Activated T-helper 1 cell treated with anti-CD3 and anti-CD28 coated beads, Interleukin-2, amount 50 U/mL, for 16 hours (primary cell): ENCODE results near the gene SAMD15.
"Not testable (repeated sequence)": the region's sequence is repeated elsewhere in the genome, so short reads cannot be mapped to it uniquely, and the experiment has no call there.

Source experiments
- DNase-seq, 2 donors: peaks; one replicate each; pipeline ENCODE4 v3.0.0-alpha.2; 2020; ENCODE audit warnings: low read depth in 1 of 2, low spot score in 1 of 2

SAMD15 gene

GRCh38 chr14:77375164-77375950 is 1.8 kb upstream of the SAMD15 start:
- no peak for DNase-seq

- DNase-seq: no peak
Measured at GRCh38 chr14:77375973-77376770, 1.0 kb upstream of the SAMD15 start.

DNA sequence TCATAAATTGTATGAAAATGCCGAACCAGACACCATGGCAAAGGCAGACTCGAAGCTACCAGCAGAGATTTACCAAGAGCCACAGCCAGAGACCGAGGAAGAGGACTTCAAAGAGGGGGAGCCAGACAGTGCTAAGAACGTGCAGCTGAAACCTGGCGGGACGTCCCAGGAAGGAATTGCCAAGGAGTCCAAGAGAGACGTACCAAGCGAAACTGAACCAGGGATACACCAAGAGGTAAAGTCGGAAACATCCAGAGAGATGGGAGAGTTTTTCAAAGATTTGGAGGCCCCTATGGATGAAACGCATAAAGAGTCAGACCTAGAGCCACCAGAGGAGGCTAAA is 294 bp downstream of the SAMD15 start:
- DNase-seq: no peak

GRCh38 chr14:77378701-77379100 is 1.5 kb downstream of the SAMD15 start:
- no peak for DNase-seq

DNA sequence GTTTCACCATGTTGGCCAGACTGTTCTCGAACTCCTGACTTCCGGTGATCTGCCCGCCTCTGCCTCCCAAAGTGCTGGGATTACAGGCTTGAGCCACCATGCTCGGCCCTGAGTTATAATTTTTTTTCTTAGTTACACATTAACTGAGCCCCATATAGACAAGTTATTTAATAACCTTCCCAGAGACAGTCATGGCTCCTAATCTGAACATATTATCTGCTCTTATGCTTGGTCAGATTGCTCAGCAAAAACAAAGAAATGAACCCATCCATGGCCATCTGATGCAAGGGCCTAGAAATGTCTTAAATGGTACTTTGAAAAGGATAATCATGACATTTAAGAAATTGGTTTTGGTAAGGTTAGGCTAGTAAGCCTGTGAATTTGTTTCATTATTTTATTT is 13.0 kb downstream of the SAMD15 start:
- no peak for DNase-seq

DNA sequence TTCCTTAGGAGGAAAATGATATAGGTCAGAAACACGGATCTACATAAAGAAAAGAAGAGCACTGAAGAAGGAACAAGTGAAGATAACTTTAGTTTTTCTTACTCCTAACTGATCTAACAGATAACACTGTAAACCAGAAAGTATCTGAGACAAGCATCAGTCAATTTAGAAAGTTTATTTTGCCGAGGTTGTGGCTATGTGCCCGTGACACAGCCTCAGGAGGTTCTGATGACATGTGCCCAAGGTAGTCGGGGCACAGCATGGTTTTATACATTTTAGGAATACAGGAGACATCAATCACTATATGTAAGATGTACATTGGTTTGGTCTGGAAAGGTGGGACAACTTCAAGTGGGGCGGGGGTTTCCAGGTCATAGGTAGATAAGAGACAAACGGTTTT is 23.0 kb downstream of the SAMD15 start:
- DNase-seq: no peak

DNA sequence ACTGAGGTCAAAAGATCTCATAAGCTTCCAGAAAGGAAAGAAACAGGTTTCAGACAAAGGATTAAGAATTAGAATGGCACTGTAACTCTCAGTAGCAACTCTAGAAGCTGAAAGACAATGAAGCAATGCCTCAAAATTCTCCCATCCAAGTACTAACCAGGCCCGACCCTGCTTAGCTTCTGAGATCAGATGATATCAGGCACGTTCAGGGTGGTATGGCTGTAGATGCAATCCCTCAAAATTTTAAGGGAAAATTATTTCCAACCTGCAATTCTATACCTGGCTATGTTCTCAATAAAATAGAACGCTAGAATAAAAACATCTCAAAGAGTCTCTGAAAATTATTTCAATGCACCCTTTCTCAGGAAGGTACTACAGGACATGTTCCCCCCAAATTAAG is 26.6 kb downstream of the SAMD15 start:
- no peak for DNase-seq

GRCh38 chr14:77406086-77406485 is 28.9 kb downstream of the SAMD15 start:
- DNase-seq: no peak

DNA sequence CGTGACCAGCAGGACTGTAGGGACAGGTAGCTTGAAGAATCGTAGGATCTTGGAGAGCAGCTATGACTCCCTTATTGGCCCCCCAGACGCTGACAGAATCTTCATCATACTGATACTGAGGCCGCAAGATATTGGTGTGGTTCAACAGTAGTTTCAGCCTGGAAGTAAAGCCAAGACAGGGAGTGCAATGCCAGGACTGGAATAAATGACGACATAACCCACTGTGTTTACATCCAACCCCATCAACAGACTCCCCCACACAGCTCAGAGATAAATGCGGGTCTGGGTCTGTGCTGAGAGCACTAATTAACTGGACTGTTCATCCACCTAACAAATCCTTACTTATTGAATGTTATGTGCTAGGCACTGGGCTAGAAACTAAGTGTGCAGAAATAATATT is 29.5 kb downstream of the SAMD15 start:
- no peak for DNase-seq

DNA sequence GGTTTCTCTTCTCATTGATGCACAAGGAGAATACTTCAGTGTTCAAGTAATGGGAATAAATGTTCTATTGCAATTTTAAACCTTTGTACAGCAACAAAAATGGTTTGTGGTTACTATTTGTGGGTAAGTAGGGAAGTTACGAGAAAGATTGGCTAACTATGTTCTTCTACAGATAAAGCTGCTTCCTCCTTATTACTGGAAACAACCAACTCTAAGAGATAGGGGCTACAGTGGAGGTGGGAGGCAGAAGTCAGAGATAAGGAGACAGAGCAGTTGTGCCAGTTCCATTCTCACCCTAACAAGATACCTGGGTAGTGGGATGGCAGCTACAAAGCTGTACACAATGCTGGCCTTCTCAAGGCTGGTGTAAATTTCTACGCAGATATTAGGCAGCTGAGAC is 30.0 kb downstream of the SAMD15 start:
- no peak for DNase-seq

DNA sequence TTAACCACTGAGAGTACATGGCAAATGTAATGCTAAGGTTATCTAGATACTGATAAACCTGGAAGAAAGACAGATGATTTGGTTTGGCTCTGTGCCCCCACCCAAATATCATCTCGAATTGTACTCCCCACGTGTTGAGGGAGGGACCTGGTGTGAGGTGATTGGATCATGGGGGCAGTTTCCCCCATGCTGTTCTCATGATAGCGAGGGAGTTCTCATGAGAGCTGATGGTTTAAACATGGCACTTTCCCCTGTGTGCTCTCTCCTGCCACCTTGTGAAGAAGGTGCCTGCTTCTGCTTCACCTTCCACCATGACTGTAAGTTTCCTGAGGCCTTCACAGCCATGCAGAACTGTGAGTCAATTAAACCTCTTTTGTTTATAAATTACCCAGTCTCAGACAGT is 32.0 kb downstream of the SAMD15 start:
- no peak for DNase-seq

DNA sequence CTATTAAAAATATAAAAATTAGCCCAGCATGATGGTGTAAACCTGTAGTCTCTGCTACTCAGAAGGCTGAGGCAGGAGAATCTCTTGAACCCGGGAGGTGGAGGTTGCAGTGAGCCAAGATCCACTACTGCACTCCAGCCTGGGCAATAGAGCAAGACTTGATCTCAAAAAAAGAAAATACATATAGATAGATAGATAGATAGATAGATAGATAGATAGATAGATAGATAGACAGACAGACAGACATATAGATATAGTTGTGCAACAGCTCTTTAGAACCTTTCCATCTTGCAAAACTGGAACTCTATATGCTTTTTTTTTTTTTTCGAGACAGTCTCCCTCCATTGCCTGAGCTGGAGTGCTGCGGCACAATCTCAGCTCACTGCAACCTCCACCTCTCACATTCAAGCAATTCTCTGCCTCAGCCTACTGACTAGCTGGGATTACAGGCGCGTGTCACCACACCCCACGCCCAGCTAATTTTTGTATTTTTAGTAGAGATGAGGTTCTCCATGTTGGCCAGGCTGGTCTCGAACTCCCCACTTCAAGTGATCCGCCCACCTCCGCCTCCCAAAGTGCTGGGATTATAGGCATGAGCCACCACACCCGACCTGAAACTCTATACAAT is 38.3 kb downstream of the SAMD15 start:
- DNase-seq: not testable (repeated sequence)

DNA sequence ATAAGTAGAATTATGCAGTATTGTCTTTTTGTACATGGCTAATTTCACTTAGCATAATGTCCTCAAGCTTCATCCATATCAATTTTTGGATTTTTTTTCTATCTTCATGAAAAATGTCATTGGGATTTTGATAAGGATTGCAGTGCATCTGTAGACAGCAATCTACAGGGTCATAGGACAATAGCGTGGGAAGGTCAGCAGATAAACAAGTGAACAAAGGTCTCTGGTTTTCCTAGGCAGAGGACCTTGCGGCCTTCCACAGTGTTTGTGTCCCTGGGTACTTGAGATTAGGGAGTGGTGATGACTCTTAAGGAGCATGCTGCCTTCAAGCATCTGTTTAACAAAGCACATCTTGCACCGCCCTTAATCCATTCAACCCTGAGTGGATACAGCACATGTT is 38.9 kb downstream of the SAMD15 start:
- not testable (repeated sequence) for DNase-seq

DNA sequence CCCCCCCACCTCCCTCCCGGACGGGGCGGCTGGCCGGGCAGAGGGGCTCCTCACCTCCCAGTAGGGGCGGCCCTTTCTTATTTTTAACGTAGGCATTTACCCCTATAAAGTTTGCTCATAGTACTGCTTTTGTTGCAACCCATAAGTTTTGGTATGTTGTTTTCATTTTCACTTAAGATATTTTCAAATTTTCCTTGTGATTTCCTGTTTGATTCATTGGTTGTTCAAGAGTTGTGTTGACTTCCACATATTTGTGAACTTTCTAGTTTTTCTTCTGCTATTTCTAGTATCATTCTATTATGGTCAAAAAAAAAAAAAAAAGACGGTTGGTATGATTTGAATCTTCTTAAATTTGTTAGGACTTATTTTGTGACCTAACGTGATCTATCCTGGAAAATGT is 39.7 kb downstream of the SAMD15 start:
- no peak for DNase-seq

- no peak for DNase-seq
Measured at GRCh38 chr14:77421201-77421600, 44.0 kb downstream of the SAMD15 start.

- no peak for DNase-seq
Measured at GRCh38 chr14:77423423-77423822, 46.2 kb downstream of the SAMD15 start, which contains the start of gene NOXRED1. TSS of gene NOXRED1 (minus strand) at chr14:77423523. CDS start at chr14:77422889, 634 bp downstream.

DNA sequence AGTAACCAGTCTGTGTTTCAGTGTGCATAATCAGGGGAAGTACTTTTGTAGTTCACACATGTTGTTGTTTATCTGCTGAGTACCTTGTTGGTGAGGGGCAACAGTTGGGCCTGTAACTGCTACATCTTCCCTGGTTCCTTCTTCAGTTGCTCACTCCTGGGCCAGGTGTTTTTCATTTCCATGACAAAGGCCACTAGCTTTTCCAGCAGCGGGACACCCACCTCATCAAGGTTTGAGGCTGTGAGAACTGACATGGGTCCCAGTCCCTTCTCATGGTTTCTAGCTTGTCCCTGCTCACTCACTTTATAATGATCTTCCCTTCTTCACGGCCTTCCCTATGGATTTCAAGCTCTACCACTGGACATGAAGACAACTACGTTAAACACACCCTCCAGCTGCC is 47.7 kb downstream of the SAMD15 start:
- no peak for DNase-seq

- no peak for DNase-seq
Measured at GRCh38 chr14:77426396-77426795, 49.2 kb downstream of the SAMD15 start.

DNA sequence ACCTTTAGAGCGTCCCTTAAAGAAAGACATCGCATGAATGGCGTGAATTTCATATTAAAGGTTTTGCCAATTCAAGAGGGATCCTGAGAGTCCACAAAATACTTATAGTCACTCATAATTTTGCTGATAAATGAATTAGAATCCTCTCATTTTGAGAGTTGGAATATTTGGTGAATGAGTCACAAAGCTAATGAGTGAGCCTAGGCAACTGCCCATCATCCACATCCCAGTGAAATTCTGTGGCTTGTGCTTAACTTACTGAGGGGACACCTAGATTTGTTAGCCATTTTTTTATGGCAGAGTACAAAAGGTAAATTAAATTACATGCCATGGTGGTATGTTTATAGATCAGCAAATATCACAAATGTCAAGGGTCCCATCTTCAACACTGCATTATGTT is 58.9 kb downstream of the SAMD15 start:
- DNase-seq: no peak

- DNase-seq: no peak
Measured at GRCh38 chr14:77438596-77438995, 61.4 kb downstream of the SAMD15 start.

DNA sequence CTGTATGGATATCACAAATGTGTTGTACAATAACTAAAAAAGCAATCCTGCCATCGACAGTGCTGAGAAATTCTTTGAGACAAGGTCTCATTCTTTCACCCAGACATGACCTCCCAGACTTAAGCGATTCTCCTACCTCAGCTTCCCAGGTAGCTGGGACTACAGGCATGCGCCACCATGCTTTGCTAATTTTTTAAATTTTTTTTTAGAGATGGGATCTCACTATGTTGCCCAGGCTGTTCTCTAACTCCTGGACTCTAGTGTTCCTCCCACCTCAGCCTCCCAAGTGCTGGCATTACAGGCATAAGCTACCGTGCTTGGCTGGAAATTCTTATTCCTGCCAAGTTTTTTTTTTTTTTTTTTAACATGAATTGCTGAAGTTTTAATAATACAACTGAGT is 62.7 kb downstream of the SAMD15 start:
- no peak for DNase-seq
